ENCODE data around the gene SKI. TPM values are rescaled to one million over a fixed set of nuclear protein-coding genes. Genes with fewer than 3 reads are reported as not detected.

The SKI gene
- total and polyA plus RNA-seq, 10 of the 15 experiments (the other 5 are each of a cell fraction or from before 2014, with no cell fraction given), result 0.03 to 14.9 (median 0.96) TPM

- ChIA-PET CTCF (no interaction called here), POLR2A (no interaction called here), RAD21 (ENCODE audit: unreplicated experiment) (interaction anchor here (1.0 kb wide), 1 partner anchor 171 kb away, joined by 3 read pairs; no protein-coding TSS in a partner anchor), SMC1A (ENCODE audit: uncharacterized antibody, unreplicated experiment) (no interaction called here)
- BruUV-seq (replicated peaks), result no TSS peak
- Histone ChIP-seq H4K20me1 (ENCODE audit: control insufficient read depth, insufficient read depth) (no peaks in the 10 kb centered on the region), H3K27me3 (replicated peaks in 1 of 2; ENCODE audit: control insufficient read depth in 2 of 2, insufficient read depth in 2 of 2, low read length in 1 of 2) (no peaks in the 10 kb centered on the region; a peak in 1 of 4 replicates), H2AFZ (ENCODE audit: control insufficient read depth, low read depth, low read length) (no peak overlapping the region), H3K27ac (ENCODE audit: control insufficient read depth, insufficient read depth) (no peak overlapping the region), H3K9me3 (replicated peaks; ENCODE audit: control insufficient read depth, insufficient read depth, low read length) (no peaks in the 10 kb centered on the region), H3K4me2 (ENCODE audit: control insufficient read depth, insufficient read depth) (no peak overlapping the region), H3K4me3 (no peak overlapping the region), H3K9ac (ENCODE audit: control insufficient read depth, insufficient read depth, low read length) (no peak overlapping the region), H3K79me2 (ENCODE audit: control insufficient read depth, insufficient read depth, low read length) (no peaks in the 10 kb centered on the region), H3K36me3 (ENCODE audit: control insufficient read depth in 2 of 2, insufficient read depth in 2 of 2, low read length in 1 of 2) (no peaks in the 10 kb centered on the region), H3K4me1 (ENCODE audit: control insufficient read depth, insufficient read depth, low read length) (no peaks in the 10 kb centered on the region)
- in situ Hi-C loops (cut with MboI) (no loop called here), intact Hi-C loops (cut with micrococcal nuclease; ENCODE audit: unreplicated experiment) (no loop called here)
- DNase-seq (ENCODE audit: low read depth, low spot score), result no peak
- TF ChIP-seq ETV6 (conservative IDR thresholded peaks at IDR 0.05 in 1 of 2, IDR thresholded peaks at IDR 0.05 in 1 of 2; ENCODE audit: borderline replicate concordance in 1 of 2, low read depth in 1 of 2) (no peak), POLR2A (IDR thresholded peaks at IDR 0.05; ENCODE audit: low read depth, low read length) (no peak)
- 50% methylated on average over 13 of the region's 13 CpGs for WGBS (ENCODE audit: insufficient coverage, insufficient replicate concordance, low lambda C conversion rate, missing lambda C conversion rate)
- ATAC-seq, result no peak
- FAIRE-seq, result no peak
These were observed 17.3 kb upstream of the SKI start for GRCh38 chr1:2210786-2211185.

- 82% methylated on average over 9 of the region's 10 CpGs for WGBS (ENCODE audit: insufficient coverage, insufficient replicate concordance, low lambda C conversion rate, missing lambda C conversion rate)
- no peak overlapping the region for H3K4me3 ChIP-seq
- ChIA-PET CTCF (no interaction called here), POLR2A (no interaction called here), SMC1A (ENCODE audit: uncharacterized antibody, unreplicated experiment) (no interaction called here), RAD21 (ENCODE audit: unreplicated experiment) (no interaction called here)
- DNase-seq (ENCODE audit: low read depth, low spot score) (no peak), ATAC-seq (no peak), FAIRE-seq (no peak)
- no peaks in the 10 kb centered on the region for H3K79me2 ChIP-seq (ENCODE audit: control insufficient read depth, insufficient read depth, low read length)
- no peaks in the 10 kb centered on the region for H3K9me3 ChIP-seq (replicated peaks; ENCODE audit: control insufficient read depth, insufficient read depth, low read length)
- no peaks in the 10 kb centered on the region; a peak in 1 of 4 replicates for H3K27me3 ChIP-seq (replicated peaks in 1 of 2; ENCODE audit: control insufficient read depth in 2 of 2, insufficient read depth in 2 of 2, low read length in 1 of 2)
- no peak overlapping the region for H3K9ac ChIP-seq (ENCODE audit: control insufficient read depth, insufficient read depth, low read length)
- H3K36me3 ChIP-seq (ENCODE audit: control insufficient read depth in 2 of 2, insufficient read depth in 2 of 2, low read length in 1 of 2), result no peaks in the 10 kb centered on the region
- no peak overlapping the region for H2AFZ ChIP-seq (ENCODE audit: control insufficient read depth, low read depth, low read length)
- no peak overlapping the region for H3K27ac ChIP-seq (ENCODE audit: control insufficient read depth, insufficient read depth)
- no peak overlapping the region for H3K4me2 ChIP-seq (ENCODE audit: control insufficient read depth, insufficient read depth)
- BruUV-seq (replicated peaks), result no TSS peak
- TF ChIP-seq ETV6 (conservative IDR thresholded peaks at IDR 0.05 in 1 of 2, IDR thresholded peaks at IDR 0.05 in 1 of 2; ENCODE audit: borderline replicate concordance in 1 of 2, low read depth in 1 of 2) (no peak), BMI1 (IDR thresholded peaks at IDR 0.05; ENCODE audit: borderline replicate concordance) (no peak), MYC (IDR thresholded peaks at IDR 0.05; ENCODE audit: insufficient read depth, insufficient read length, insufficient replicate concordance, low read length, severe bottlenecking) (no peak), CBX3 (IDR thresholded peaks at IDR 0.05; ENCODE audit: borderline replicate concordance, low read depth) (no peak), JUND (IDR thresholded peaks at IDR 0.05; ENCODE audit: low read depth, low read length) (no peak), RFX5 (IDR thresholded peaks at IDR 0.05; ENCODE audit: low read depth, low read length) (no peak)
- no peaks in the 10 kb centered on the region for H4K20me1 ChIP-seq (ENCODE audit: control insufficient read depth, insufficient read depth)
- no peaks in the 10 kb centered on the region for H3K4me1 ChIP-seq (ENCODE audit: control insufficient read depth, insufficient read depth, low read length)
- in situ Hi-C loops (cut with MboI) (no loop called here), intact Hi-C loops (cut with micrococcal nuclease; ENCODE audit: unreplicated experiment) (no loop called here)
These were observed 15.9 kb upstream of the SKI start for GRCh38 chr1:2212274-2212531.
